Smooth muscle cell (in vitro differentiated cells): ENCODE measurements around the gene SPRED2. TPM values are rescaled to one million over a fixed set of nuclear protein-coding genes. Genes with fewer than 3 reads are reported as not detected.

ENCODE experiments used
- DNase-seq: peaks from one replicate; lab custom pipeline; 2025; ENCODE audit not compliant: unreplicated experiment; lab: John Stamatoyannopoulos, UW
- H2AFZ ChIP-seq: fragments of 200-600 bp; sonication (generic); 2 replicates; pipeline ENCODE4 v1.6.0; 2016; ENCODE audit warnings: antibody characterized with exemption, low read depth, mild to moderate bottlenecking
- H3F3A ChIP-seq: fragments of 200-600 bp; sonication (generic); 2 replicates; pipeline ENCODE4 v1.6.0; 2017; ENCODE audit warnings: antibody characterized with exemption, low read depth
- H3K27ac ChIP-seq: fragments of 200-600 bp; sonication (generic); 2 replicates; pipeline ENCODE4 v1.5.1; 2016; ENCODE audit warnings: low read depth, mild to moderate bottlenecking
- H3K27me3 ChIP-seq: fragments of 200-600 bp; sonication (generic); 2 replicates; pipeline ENCODE4 v1.6.1; 2016; ENCODE audit warnings: low read depth, mild to moderate bottlenecking
- H3K36me3 ChIP-seq: fragments of 200-600 bp; sonication (generic); 2 replicates; pipeline ENCODE4 v1.5.1; 2016; ENCODE audit warnings: low read depth
- H3K4me1 ChIP-seq: fragments of 200-600 bp; sonication (generic); 2 replicates; pipeline ENCODE4 v1.5.1; 2016; ENCODE audit warnings: low read depth
- H3K4me2 ChIP-seq: fragments of 200-600 bp; sonication (generic); 2 replicates; pipeline ENCODE4 v1.6.0; 2016; ENCODE audit warnings: mild to moderate bottlenecking
- H3K4me3 ChIP-seq: fragments of 200-600 bp; sonication (generic); 2 replicates; pipeline ENCODE4 v1.5.1; 2016; ENCODE audit warnings: mild to moderate bottlenecking
- H3K79me2 ChIP-seq: fragments of 200-600 bp; sonication (generic); 2 replicates; pipeline ENCODE4 v1.6.0; 2016; ENCODE audit warnings: low read depth, mild to moderate bottlenecking
- H3K9ac ChIP-seq: fragments of 200-600 bp; sonication (generic); 2 replicates; pipeline ENCODE4 v1.6.0; 2016; ENCODE audit warnings: low read depth
- H3K9me3 ChIP-seq: fragments of 200-600 bp; sonication (generic); replicated peaks from 2 replicates; pipeline ENCODE4 v1.5.1; 2016; ENCODE audit warnings: low read depth
- H4K20me1 ChIP-seq: fragments of 200-600 bp; sonication (generic); 2 replicates; pipeline ENCODE4 v1.6.0; 2016; ENCODE audit warnings: low read depth
- WGBS: methylation state at CpG from one replicate; pipeline ENCODE4 v1.1.7; 2016; ENCODE audit warnings: low lambda C conversion rate; 5-methylcytosine and 5-hydroxymethylcytosine counted together
- polyA plus RNA-seq: library from polyadenylated mRNA; unstranded; fragments of >200 nt; fragmentation: Nextera tagmentation; extraction: Ambion mirVana; gene quantifications from 2 replicates; pipeline ENCODE4 v1.2.1, GENCODE V29; 2016
- total RNA-seq: library from RNA; depleted of rRNA; stranded (reverse); fragments of >200 nt; gene quantifications from 2 replicates; pipeline ENCODE4 v1.2.3, GENCODE V29; 2014
- TF ChIP-seq, protein P1 (sequence below): fragments of 200-600 bp; sonication (generic); IDR thresholded peaks from 2 replicates; pipeline ENCODE4 v1.5.1; 2017; ENCODE audit warnings: borderline replicate concordance, mild to moderate bottlenecking, antibody characterized with exemption; ENCODE audit not compliant: insufficient read depth, poor library complexity, severe bottlenecking

The SPRED2 gene
- total and polyA plus RNA-seq, 2 experiments from 2014 or later: 18.3 to 23.7 TPM

DNA sequence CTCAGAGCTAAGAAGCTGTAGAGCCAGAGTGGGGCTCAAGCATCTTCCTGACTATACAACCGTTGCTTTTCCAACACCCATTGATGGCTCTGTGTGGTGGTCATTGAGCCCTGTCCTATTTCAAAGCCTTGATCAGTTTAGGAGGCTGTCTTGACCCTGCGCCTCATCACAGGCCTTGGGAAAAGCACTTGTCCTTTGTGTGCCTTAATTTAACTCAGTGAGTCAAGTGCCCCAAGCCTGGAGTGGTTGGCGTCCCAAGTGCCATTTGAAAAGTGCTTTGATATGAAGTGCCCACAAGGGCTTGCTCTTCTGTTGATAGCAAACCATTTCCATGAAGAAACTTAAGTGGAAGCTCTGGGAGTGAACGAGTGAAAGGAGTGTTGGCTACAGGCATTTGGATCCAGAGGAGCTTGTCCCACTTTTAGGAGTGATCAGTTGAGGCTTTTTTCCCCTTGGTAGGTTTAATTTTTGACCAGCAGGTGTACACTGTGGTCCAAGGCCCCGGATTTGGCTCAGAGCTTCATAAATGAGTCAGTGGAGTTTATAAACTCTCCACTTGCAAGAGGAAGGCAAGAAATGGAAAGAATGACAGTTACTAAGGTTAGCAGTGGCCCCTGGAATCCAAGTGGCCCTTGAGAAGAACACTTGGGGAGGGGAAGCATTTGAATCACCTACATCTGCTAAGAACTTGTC, 154.5 kb downstream of the SPRED2 start:
- Histone ChIP-seq H3K79me2 (no peaks in the 10 kb centered on the region), H4K20me1 (no peaks in the 10 kb centered on the region), H3K4me3 (no peak overlapping the region), H2AFZ (no peak overlapping the region), H3K9me3 (no peaks in the 10 kb centered on the region), H3K9ac (no peak overlapping the region), H3K4me1 (peaks cover 47% of the 10 kb centered on the region), H3F3A (peaks cover 36% of the 10 kb centered on the region), H3K36me3 (no peaks in the 10 kb centered on the region), H3K27ac (peak overlapping the region; percentile 73), H3K4me2 (peak overlapping the region; percentile 65), H3K27me3 (no peaks in the 10 kb centered on the region)
- TF ChIP-seq, protein P1, sequence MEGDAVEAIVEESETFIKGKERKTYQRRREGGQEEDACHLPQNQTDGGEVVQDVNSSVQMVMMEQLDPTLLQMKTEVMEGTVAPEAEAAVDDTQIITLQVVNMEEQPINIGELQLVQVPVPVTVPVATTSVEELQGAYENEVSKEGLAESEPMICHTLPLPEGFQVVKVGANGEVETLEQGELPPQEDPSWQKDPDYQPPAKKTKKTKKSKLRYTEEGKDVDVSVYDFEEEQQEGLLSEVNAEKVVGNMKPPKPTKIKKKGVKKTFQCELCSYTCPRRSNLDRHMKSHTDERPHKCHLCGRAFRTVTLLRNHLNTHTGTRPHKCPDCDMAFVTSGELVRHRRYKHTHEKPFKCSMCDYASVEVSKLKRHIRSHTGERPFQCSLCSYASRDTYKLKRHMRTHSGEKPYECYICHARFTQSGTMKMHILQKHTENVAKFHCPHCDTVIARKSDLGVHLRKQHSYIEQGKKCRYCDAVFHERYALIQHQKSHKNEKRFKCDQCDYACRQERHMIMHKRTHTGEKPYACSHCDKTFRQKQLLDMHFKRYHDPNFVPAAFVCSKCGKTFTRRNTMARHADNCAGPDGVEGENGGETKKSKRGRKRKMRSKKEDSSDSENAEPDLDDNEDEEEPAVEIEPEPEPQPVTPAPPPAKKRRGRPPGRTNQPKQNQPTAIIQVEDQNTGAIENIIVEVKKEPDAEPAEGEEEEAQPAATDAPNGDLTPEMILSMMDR: no peak
- no peak for DNase-seq
- 73% methylated on average over 5 of the region's 5 CpGs for WGBS

- 71% methylated on average over 3 of the region's 3 CpGs for WGBS
- peak overlapping the region; percentile 62 for H3K27ac ChIP-seq
- no peak overlapping the region for H3K9ac ChIP-seq
- H3K4me1 ChIP-seq: peaks cover 42% of the 10 kb centered on the region
- H4K20me1 ChIP-seq: no peaks in the 10 kb centered on the region
- H3K4me2 ChIP-seq: no peak overlapping the region
- H2AFZ ChIP-seq: no peak overlapping the region
- TF ChIP-seq, protein P1: no peak
- H3K36me3 ChIP-seq: no peaks in the 10 kb centered on the region
- peaks cover 35% of the 10 kb centered on the region for H3F3A ChIP-seq
- DNase-seq: no peak
- no peaks in the 10 kb centered on the region for H3K9me3 ChIP-seq
- no peaks in the 10 kb centered on the region for H3K27me3 ChIP-seq
- H3K79me2 ChIP-seq: no peaks in the 10 kb centered on the region
- no peak overlapping the region for H3K4me3 ChIP-seq
Measured at GRCh38 chr2:65277118-65277517, 155.3 kb downstream of the SPRED2 start.

DNA sequence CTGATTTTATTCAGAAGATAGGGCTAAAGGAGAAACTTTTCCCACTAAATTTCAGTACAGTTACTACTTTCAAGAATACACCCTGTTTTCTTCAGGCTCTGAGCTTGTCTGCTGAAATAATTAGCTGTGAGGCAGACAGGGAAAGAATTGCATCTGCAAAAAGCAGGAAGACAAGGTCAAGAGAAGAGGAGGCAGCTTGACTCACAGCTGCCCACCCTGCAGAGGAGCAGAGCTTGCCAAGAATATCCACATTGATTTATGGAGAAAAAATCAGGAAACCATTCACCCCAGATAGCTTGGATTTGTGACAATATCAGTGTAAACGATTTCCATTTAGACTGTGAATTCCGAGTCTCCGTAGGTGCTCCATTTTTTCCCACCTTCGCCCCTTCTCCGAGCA, 155.8 kb downstream of the SPRED2 start:
- Histone ChIP-seq H3F3A (peaks cover 35% of the 10 kb centered on the region), H3K79me2 (no peaks in the 10 kb centered on the region), H3K4me3 (no peak overlapping the region), H3K4me2 (peak overlapping the region; percentile 42), H2AFZ (no peak overlapping the region), H3K9me3 (no peaks in the 10 kb centered on the region), H3K9ac (no peak overlapping the region), H4K20me1 (no peaks in the 10 kb centered on the region), H3K27me3 (no peaks in the 10 kb centered on the region), H3K36me3 (peaks cover 2% of the 10 kb centered on the region), H3K4me1 (peaks cover 39% of the 10 kb centered on the region), H3K27ac (peak overlapping the region; percentile 62)
- 69% methylated on average over 5 of the region's 5 CpGs for WGBS
- DNase-seq: no peak
- TF ChIP-seq, protein P1: no peak
